DMS53 treated with DMSO at 0.1 percent for 48 hours (cell line): ENCODE measurements around the gene MXD4.

Source experiments
- DNase-seq: peaks from one replicate; lab custom pipeline; 2025; ENCODE audit not compliant: unreplicated experiment; lab: John Stamatoyannopoulos, UW

The MXD4 gene

GRCh38 chr4:2292646-2293108, 30.8 kb upstream of the MXD4 start:
- DNase-seq: no peak

DNA sequence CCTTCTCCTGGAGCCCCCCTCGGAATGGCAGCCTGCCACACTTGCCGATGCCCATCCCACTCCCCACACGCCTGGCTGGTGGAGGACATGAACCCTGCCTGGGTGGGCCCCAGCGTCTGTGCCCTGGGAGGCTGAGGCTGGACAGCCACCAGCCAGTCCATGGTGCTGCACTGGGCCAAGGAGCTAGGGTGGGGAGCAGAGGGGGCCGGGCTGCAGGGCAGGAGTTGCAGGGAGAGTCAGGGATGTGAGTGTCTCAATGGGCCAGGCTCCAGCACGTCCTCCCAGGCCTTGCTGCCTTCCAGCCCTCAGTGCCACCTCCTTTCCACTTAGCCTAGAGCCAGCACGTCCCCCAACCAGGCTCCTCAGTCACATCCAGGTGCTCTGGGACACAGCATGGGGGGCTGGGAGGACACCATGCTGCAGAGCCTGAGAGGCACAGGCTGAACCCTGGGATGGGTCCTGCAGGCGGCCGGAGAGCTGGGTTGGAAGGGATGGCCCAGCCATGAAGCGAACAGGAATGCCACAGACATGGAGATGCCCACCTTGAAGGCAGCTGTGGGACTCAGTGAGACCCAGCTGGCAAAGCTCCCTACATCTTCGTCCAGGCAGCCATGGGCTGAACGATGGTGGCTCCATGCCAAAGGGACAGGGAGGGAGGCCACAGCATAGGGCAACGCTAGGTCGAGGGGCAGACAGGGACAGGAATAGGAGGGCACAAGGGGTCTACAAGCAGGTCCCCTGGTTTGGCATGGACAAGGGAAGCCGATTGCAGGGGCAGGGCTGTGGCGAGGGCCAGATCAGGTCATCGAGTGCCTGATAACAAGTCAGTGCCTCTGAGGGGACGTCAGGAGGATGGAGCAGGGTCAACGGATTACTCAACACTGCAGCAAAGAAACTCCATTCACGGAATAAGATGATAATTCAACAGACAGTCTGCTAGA, 30.1 kb upstream of the MXD4 start:
- no peak for DNase-seq

GRCh38 chr4:2290974-2291704, 29.2 kb upstream of the MXD4 start:
- no peak for DNase-seq

- no peak for DNase-seq
These were observed 28.6 kb upstream of the MXD4 start for GRCh38 chr4:2290488-2290887.

DNA sequence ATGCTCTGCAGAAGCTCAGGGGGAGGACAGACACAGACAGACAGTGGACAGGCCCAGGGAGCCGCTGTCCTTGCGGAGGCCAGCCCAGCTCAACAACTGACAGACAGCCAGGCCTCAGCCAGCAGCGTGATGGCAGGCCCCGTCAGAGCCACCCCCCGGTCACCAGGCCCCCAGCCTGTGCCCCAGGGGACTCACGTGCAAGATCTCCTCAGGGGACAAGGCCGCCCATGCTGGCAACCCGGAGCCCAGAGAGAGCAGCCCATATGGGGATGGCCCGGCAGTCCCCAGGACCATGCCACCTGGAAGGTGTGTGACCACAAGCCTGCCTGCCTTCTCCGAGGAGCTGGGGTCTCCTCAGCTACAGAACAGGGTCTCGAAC, 28.0 kb upstream of the MXD4 start:
- DNase-seq: no peak

DNA sequence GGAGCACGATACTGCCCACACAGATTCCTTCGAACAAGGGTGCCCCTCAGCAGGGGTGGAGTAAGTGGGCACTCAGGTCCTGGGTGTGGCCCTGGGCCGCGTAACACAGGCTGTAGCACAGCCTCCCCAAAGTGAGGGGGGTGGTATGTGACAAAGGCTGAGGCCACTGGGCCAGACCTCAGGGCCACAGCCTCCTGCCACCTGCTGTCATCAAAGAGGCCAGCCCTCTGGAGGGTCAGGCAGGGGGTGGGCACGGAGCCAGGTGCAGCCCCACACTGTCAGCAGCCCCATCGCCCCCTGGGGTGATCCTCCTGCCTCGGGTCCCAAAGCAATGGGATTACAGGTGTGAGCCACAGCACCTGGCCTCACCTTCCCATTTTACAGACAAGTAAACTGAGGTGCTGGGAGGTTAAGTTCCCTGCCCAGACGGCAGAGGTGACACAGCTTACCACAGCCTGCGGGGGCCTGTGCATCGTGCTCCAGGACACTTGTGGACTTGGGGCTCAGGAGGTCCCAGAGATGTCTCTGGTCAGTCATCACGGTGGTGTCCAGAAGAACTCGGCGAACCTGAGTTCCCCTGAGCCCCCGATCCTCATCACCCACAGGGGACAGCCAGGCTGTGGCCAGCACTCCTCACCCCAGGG, 27.5 kb upstream of the MXD4 start:
- DNase-seq: no peak

- no peak for DNase-seq
These were observed 26.2 kb upstream of the MXD4 start for GRCh38 chr4:2288051-2288541.

- no peak for DNase-seq
These were observed 25.6 kb upstream of the MXD4 start for GRCh38 chr4:2287594-2287915.

- no peak for DNase-seq
These were observed 25.1 kb upstream of the MXD4 start for GRCh38 chr4:2286904-2287593.

- DNase-seq: no peak
These were observed 23.9 kb upstream of the MXD4 start for GRCh38 chr4:2285613-2286381.

DNA sequence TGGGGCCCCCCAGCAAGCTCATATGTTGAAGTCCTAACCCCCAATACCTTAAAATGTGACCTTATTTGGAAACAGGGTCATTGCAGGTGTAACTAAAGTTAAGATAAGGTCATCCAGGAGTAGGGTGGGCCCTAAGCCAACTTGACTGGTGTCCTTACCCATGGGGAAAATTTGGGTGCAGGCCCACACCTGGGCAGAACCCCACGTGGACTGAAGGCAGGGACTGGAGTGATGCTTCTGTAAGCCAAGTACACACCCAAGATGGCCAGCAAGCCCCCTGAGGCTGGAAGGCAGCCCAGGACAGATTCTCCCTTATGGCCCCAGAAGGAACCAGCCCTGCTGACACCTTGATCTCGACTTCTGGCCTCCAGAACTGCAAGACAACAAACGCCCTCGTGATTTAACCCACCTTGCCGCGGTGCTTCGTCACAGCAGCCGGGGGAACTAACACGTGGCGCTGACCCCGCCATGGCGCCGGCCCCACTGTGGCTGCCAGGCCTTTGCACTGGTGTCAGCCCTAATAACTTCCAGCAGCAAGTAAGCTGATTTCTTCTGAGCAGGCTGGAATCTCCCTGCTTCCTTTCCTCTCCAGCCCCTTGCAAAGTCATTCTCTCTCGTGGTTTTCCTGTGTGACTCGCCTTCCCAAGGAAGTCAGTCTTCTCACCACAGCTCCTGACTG, 23.2 kb upstream of the MXD4 start:
- DNase-seq: no peak

- no peak for DNase-seq
These were observed 22.4 kb upstream of the MXD4 start for GRCh38 chr4:2284161-2284933.

DNA sequence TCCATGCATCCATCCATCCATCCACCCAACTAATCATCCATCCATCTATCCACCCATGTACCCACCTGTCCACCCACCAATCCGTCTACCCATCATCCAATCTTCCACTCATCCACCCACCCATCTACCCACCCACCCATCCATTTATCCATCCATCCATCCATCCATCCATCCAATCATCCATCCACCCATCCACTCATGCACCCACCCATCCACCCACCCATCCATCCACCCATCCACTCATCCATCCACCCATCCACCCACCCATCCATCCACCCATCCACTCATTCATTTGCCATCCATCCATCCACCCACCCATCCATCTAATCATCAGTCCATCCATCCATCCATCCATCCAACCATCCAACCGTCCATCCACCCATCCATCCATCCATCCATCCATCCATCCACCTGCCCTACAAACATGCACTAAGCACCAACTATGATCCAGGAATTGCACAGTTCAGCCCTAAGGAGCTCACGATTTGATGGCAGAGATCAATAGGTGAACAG, 21.3 kb upstream of the MXD4 start:
- DNase-seq: no peak

- peak; percentile 9 for DNase-seq
These were observed 19.9 kb upstream of the MXD4 start for GRCh38 chr4:2281575-2282343.

GRCh38 chr4:2280531-2281300, 18.8 kb upstream of the MXD4 start:
- DNase-seq: peak; percentile 21

GRCh38 chr4:2277956-2278355, 16.0 kb upstream of the MXD4 start:
- no peak for DNase-seq

- no peak for DNase-seq
These were observed 14.8 kb upstream of the MXD4 start for GRCh38 chr4:2276581-2277325.
